LHCN-M2 (cell line): ENCODE measurements around the gene HDHD3. TPM values are rescaled to one million over a fixed set of nuclear protein-coding genes. Genes with fewer than 3 reads are reported as not detected.
"Not testable (repeated sequence)": the region's sequence is repeated elsewhere in the genome, so short reads cannot be mapped to it uniquely, and the experiment has no call there.

Source experiments
- DNase-seq: peaks from one replicate; pipeline ENCODE4 v3.0.0-alpha.2; 2012; ENCODE audit warnings: low read depth
- polyA plus RNA-seq: library from polyadenylated mRNA; unstranded; fragments of >200 nt; gene quantifications from one replicate; pipeline ENCODE4 v1.2.1, GENCODE V29; 2012; ENCODE audit warnings: missing spikeins
- total RNA-seq: library from RNA; depleted of rRNA; stranded (reverse); fragments of >200 nt; gene quantifications from 2 replicates; pipeline ENCODE4 v1.2.3, GENCODE V29; 2014; rRNA removed

Gene HDHD3, protein sequence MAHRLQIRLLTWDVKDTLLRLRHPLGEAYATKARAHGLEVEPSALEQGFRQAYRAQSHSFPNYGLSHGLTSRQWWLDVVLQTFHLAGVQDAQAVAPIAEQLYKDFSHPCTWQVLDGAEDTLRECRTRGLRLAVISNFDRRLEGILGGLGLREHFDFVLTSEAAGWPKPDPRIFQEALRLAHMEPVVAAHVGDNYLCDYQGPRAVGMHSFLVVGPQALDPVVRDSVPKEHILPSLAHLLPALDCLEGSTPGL
- 11.8 and 13.1 TPM in 2 replicates for total RNA-seq
- polyA plus RNA-seq, result 6.4 TPM

DNA sequence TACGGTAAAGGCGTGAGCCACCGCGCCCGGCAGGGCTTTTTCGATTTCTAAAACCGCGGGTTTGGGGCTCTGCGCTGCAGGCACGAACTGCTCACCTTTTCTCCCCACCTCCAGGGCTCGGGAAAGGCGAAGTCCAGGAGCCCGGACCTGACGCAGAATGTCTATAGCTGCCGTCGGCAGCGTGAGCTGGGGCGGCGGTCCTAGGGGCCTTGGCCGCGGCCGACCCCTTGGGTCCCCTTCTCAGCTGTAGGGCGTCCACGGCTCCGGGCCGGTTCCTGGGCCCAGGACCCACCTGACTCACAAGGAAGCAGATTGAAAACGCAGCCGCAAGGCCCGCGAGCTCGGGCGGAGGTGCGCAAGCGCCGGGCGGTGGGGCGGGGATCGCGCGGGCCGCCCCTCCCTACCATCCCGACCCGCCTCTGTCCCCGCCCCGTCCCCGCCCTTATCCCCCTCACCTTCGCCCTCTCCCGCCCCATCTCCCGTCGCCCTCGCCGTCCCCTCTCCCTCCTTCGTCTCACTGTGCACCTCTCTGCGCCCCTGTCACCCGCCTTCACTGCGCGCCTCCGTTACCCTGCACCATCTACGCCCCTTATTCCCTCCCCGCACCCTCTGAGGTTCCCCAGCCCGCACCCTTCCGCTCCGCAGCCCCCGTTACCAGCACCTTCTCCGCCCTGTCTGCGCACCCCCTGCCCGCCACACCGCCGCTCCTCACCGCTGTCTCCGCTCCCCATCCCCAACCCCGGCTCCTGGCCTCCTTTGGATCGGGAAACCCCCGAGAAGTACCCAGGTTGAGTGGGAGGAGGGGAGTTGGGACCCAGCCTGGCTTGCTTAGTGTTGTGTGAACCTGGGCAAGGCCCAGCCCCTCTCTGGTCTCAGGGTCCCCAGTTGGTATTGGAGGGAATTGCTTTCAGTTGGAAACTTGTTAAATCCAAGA is at the start of gene HDHD3:
Gene HDHD3, minus strand, starts transcription at position 353 of the 934 bp plus-strand sequence. CDS start 2,632 bp downstream, outside the sequence.
- peak; percentile 53 for DNase-seq

DNA sequence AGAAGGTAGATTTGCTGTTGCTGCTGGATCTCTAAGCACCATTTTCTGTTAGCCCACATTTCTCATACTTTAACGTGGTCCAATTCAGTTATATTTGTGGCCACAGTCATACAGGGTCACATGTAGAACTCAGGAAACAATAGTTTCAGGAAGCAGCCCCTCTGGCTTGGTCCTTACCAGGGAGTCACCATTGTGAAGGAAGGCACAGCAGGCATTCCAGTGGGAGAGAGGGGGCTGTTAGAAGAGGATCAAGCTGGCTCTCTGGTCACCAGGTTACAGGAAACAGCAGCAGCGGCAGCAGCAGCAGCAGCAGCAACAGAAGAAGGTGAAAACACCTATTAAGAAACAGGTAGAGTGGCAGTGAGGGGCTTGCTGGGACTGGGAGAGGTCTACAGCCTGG is 48.3 kb upstream of the HDHD3 start:
- no peak for DNase-seq

DNA sequence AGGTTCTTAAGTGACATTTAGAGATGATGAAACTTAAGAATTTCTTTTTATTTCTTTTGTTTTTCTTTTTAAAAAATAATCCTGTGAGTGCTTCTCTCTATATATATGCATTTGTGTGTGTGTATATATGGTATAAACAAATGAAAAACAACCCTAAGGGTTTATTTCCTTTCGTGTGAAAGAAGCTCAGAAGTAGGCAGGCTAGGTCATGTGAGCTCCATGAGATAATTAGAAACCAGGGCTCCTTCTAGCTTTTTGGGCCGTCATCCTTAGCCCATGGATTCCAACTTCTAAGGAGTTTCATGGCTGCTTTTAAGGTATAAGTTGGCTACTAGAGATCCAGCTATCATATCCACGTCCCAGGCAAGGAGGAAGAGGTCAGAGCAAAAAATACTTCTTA is 44.9 kb upstream of the HDHD3 start:
- no peak for DNase-seq

DNA sequence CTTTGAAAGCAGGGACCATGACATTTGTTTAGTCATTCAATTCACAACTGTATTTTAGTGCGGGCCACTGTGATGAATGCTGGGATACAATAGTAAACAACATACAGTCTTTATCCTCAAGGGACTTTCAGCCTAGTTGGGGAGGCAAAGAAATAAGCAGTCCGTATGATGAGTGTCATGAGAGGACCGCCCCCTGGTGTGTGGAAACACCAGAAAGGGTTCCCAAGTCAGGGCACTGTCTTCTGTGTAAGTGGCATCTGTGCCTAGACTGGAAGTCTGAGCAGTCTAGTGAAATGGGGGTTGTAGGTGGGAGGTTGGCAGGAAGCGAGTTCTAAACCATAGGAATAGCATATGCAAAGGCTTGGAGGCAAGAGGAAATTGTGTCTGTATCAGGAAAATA is 40.6 kb upstream of the HDHD3 start:
- DNase-seq, result no peak

DNA sequence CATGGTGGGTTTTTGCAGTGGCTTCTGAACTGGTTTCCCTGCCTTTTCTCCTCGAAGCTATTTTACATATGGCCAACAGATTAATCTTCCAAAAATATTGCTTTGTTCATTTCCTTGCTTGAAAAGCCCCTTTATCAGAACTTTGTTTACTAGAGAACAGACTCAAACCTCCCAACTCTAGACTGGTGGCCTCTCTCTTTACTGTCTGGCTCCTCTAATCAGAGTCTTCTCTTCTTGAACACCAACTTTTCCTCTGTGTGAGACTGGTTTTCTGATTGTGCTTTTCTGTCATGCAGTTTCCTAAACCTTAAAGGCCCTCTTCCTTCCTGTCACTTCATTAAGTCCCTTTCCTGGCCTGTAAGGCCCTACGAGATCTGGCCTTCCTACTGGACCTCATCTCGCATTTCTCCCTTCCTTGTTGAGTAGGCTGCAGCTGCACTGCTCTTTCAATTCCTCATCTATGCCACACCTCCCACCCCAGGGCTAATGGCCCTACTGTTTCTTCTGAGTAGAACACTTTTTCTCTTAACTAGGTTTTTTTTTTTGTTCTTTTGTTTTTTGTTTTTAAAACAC is 39.4 kb upstream of the HDHD3 start:
- no peak for DNase-seq

DNA sequence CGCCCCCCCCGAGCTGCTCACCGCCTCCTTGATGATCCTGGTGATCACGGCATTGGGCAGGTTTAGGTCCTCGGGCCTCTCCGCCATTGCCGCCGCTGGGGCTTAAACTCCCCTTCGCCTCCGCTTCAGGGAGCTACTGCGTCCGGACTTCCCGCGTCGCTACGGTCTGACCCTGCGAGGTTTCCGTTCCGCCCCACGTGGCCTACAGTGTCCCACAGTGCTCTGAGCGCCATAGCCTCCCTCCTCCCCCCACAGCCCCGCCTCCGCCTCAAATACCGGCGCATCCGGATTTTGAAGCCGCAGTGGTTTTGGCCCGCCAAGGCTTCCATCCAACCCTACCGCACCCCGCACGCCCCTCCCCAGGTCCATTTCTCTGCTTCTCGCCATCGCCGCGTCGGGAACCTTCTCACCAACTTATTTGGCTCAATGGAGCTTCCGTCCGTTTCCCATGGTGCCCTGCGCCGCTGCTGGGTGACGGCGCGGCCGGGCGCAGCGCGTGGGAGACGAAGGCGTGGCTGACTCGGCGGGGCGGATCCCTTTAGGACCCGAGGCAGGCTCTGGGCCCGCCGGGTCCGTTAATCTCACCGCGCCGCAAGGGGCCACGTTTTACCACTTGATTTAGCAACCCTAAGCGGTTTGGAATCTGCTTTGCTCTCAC is 33.5 kb upstream of the HDHD3 start, which contains the start of the genes C9orf43 and POLE3:
Gene C9orf43, plus strand, starts transcription at position 541 of the 658 bp plus-strand sequence. CDS start 2,747 bp downstream, outside the sequence.
Gene POLE3, minus strand, starts transcription at position 469 of the 658 bp plus-strand sequence. Its CDS starts 382 bp downstream, at position 87.
- DNase-seq, result peak; percentile 95

DNA sequence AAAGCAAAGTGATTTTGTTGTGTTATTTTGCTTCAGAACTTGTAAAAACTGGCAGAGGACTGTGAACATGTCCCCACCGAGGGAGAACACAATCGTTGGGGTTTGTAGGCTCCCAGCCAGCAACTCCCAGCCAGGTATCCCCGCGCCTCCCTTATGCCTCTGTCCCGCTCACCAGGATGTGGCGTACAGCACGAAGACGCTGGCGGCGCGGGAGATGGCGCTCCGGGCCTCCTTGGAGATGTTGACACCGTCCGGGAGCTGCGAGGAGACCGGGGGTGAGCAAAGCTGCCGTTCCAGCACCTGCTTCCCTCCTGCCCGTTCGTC is 33.1 kb upstream of the HDHD3 start:
- DNase-seq, result no peak

DNA sequence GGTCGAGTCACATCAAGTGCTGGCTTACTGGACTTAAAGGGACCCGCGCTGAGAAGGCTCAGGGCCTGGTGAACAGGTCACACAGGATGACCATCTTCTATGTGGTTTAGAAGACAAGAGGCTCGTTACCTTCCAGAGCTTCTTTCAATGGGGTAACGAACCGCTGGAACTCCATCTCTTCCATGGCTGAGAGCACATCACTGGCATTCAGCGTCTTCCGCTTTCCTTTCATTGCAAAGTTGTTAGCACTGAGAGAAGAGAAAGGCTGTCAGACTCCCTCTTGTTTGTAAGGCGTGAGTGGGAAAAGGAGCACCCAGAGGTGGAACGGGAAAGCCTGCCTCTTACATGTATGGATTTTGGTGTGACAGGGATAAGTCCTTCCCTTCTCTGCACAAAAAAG is 32.7 kb upstream of the HDHD3 start:
- DNase-seq, result no peak

DNA sequence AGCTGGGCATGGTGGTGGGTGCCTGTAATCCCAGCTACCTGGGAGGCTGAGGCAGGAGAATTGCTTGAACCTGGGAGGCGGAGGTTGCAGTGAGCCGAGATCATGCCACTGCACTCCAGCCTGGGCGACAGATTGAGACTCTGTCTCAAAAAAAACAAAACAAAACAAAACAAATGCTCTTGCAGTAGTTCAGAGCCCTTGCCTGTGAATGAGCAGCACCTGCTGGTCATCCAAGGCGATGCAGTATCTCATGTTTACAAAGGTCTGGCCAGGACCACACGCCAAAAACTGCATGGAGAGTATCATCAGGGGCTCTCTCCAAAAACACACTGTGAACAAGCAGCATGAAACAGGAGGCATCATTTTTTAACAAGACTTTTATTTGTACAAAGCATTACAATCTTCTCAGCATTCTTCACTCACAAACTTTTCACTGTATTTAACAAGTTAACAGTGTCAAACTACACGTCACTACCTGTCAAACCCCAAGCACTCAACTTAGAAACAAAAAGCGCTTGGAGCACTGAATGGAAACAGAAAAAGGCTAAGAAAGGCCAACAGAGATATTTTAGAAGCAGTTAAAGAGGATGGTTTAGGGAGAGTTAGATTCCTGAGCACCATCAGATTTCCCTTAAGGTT is 30.2 kb upstream of the HDHD3 start:
- DNase-seq, result peak; percentile 69

DNA sequence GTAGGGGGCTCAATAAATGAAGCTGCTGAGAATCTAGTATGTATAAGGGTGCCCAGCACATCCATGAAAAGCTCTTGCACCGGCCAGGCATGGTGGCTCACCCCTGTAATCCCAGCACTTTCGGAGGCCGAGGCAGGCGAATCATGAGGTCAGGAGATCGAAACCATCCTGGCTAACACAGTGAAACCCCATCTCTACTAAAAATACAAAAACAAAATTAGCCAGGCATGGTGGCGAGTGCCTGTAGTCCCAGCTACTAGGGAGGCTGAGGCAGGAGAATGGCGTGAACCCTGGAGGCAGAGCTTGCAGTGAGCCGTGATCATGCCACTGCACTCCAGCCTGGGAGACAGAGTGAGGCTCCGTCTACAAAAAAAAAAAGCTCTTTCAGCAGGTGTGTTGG is 29.6 kb upstream of the HDHD3 start:
- DNase-seq, result not testable (repeated sequence)

DNA sequence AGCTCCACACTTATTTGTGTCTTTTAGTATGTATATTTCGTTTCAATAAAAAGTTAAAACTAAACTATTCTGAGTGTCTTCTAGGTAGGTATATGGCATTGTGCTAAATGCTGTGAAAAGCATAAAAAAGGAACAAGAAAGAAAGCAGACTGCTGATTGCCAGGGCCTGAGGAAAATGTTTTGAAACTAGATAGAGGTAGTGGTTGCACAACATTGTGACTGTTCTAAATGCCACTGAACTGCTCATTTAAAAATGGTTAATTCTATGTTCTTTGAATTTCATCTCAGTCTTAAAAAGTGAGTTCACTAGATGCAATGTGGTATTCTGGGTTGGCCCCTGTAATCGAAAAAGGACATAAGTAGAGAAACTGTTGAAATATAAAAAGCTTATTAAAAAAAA is 26.9 kb upstream of the HDHD3 start:
- DNase-seq, result no peak

DNA sequence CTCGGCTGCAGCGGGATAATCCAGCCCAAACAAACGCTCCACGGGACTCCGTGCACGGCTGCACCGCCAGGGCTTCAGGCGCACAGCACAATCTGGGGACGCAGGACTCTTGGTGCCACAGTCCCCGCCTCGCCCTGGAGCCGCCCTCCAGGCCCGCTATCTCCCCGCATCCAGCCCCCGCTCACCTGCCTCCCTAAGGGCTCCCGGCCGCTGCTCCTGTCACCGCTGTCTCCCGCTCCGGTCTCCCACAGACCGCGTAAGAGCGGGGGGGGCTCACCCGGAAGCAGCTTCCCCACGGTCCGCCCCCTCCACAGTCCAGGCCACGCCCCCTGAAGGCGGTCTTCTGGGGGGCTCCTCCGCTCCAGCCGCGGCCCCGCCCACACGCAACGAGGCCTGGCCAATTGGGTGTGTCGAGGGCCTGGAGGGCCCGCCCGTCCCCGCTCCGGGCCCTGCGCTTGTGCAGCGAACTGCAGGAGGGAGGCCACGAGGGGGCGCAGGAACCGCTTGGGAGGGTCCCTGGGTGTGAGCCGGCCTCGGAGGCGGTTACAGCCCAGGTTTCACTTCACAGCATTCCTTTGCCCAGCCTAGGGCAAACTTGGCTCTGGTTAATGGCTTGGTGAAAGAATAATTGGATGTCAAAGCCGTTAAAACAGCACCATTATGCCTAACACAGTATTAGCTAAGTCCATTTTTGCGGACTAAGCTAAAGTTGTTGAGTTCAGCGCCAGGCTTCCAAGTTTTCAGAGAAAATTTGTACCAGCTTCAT is 24.4 kb upstream of the HDHD3 start, which contains the start of gene ALAD:
Gene ALAD, minus strand, starts transcription at position 258 of the 766 bp plus-strand sequence. CDS start 7,725 bp downstream, outside the sequence.
- DNase-seq, result peak; percentile 97

DNA sequence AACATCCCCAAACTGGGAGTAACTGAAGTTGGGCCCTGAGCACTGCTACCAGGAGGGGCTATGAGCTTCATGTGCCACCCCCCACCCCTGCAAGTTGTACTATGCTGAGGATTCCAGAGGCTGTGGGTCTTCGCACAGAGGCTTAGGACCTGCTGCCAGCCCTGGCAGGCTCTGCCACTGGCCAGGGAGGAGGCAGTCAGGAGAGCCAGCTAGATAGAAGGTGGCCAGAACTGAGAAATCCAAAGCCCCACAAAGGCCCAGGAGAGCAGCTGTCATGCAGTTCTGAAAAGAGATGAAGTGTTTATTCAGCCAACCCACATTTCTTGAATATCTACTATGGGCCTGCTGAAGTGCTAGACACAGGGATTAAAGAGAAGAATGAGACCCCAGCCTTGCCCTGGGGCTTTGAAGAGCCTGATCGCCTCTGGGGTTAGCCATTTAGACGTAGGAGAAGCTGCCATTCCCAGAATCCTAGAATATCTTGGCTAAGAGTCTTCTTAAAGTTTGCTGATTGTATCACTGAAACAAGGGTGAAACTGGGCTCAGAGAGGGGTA is 22.9 kb upstream of the HDHD3 start:
- no peak for DNase-seq

DNA sequence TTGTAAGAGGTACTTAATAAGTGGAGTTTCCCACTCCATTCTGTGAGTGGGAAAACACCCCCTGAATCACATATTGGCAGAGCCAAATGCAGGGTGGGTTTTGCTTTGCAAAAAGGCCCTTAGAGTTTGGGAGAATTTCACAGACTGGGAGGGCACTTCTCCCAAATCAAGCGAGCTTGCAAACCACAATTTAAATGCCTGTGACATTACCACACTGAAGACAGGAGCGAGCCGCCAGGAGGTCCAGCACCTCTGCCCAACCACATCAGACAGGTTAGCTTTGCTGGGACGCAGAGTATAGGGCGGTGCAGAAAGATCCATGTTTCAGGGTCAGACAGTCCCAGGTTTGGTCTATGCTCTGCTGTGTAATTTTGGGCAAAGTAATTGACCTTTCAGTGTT is 22.0 kb upstream of the HDHD3 start:
- no peak for DNase-seq

DNA sequence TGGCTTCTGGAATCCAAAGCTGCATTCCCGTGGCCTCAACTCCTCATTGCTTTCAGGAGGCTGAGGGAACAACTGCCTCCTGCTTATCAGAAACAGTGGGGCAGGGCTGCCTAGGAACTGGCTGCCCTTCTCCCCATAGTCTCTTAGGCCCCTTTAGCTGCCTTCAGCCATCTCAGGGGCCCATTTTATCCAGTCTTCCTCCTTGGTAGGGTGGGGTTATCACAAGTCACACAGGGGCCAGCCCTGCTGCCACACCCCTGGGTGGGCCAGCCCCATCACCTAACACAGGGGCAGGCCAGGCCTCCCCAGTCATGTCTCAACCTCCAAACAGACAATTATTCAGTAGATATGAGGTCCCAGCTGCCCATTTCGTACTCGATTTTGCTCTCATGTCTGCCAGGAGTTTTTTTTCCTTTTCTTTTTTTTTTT is 20.4 kb upstream of the HDHD3 start:
- no peak for DNase-seq

DNA sequence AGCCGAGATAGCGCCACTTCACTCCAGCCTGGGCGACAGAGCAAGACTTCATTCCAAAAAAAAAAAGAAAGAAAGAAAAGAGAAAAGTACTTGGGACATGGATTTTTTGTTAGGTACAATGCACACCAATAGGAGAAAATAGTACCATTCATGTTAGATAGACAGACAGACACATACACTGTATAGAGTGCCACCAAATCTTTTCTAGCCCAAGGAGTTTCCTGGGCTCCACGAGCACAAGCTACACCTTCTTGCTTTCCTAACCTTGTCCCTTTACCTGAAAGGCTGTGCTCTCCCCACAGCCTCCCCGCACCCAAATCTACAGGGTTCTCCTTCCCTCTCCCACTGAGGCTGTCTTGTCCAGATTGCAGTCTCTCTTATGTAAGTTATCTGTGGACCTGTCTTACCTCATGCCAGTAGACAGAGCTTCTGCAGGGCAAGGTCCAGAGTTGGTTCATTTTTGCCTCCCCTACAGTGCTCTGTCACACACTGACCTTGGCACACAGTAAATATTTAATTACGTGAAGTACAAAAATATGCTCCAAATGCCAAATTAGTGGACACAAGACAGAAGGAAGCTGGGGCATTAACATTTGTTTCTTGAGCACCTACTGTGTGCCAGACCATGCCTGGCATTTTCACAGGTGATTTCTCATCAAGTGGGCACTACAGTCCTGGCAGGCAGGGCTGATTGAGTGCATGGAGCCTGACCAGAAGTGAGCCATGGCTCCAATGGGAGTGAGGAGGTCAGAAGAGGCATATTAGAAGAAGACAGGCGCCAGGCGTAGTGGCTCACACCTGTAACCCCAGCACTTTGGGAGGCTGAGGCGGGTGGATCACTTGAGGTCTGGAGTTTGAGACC is 18.4 kb upstream of the HDHD3 start:
- DNase-seq, result no peak

DNA sequence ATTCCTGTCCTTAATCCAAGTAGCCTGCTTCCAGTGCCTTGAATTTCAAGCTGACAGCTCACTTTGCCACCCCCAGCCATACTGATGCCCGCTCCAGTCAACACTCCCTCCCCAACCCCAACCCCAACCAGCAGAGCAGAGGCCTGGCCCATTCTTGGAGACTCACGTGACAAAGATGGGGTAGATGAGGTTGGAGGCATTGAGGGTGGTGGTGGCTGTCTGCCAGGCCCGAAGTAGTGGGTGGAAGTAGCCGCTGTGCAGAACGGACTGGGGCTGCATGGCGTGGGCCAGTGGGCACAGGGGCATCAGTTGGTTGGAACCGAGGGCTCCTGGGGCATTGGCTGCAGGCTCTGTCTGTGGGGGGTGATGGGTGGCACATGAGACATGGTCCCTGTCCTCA is 16.5 kb upstream of the HDHD3 start:
- DNase-seq, result no peak

DNA sequence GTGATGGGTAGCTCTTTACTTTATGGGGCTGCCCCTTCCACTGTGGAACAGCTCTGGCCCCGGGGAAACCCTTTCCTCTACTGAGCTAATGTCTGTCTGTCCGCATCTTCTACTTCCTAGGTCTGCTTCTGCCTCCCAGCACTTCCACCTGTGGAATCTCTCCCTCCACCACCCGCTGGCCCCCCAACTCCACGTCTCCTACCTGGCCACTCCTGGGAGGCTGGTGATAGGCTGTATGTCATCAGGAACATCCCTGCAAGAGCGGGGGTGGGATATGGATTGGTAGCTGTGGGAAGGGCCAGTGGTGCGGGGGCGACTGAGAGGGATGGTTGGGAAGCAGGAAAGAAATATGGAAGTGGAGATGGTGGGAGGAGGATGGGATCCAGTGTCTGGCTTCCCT is 15.1 kb upstream of the HDHD3 start:
- no peak for DNase-seq
